WERI-Rb-1 (cell line): ENCODE measurements around the gene NFASC.

Experiments used
- DNase-seq: peaks from one replicate; pipeline ENCODE4 v3.0.0-alpha.2; 2020
- H3K27ac ChIP-seq: fragments of 250-450 bp; sonication (Bioruptor Pico); 2 replicates; pipeline ENCODE4 v1.5.1; 2020; ENCODE audit warnings: mild to moderate bottlenecking, moderate library complexity
- H3K27me3 ChIP-seq: fragments of 250-450 bp; sonication (Bioruptor Pico); 2 replicates; pipeline ENCODE4 v1.5.1; 2021; ENCODE audit warnings: mild to moderate bottlenecking, low read depth, moderate library complexity; ENCODE audit not compliant: insufficient read depth, severe bottlenecking
- H3K36me3 ChIP-seq: fragments of 250-450 bp; sonication (Bioruptor Pico); 2 replicates; pipeline ENCODE4 v1.5.1; 2020; ENCODE audit warnings: mild to moderate bottlenecking, moderate library complexity
- H3K4me3 ChIP-seq: 2 replicates; pipeline ENCODE4 v1.5.1; 2011; ENCODE audit warnings: low read depth, mild to moderate bottlenecking, control low read depth, low read length
- H3K9me3 ChIP-seq: fragments of 250-450 bp; sonication (Bioruptor Pico); 2 replicates; pipeline ENCODE4 v1.5.1; 2021; ENCODE audit warnings: mild to moderate bottlenecking, moderate library complexity; ENCODE audit not compliant: severe bottlenecking
- CTCF ChIP-seq: IDR thresholded peaks from 2 replicates; pipeline ENCODE4 v1.5.1; 2011; ENCODE audit warnings: low read depth, mild to moderate bottlenecking, control low read depth, inconsistent platforms, low read length

The NFASC gene

GRCh38 chr1:205018381-205018780 is 147.7 kb downstream of the NFASC start:
- DNase-seq = peak; percentile 92
- H3K27me3 ChIP-seq = no peaks in the 10 kb centered on the region
- peak overlapping the region; percentile 57 for H3K27ac ChIP-seq
- no peaks in the 10 kb centered on the region for H3K9me3 ChIP-seq
- H3K36me3 ChIP-seq = no peaks in the 10 kb centered on the region
- H3K4me3 ChIP-seq = no peak overlapping the region
- 0 out of 2 replicates have a peak, but pooled peaks have one; percentile 0 for TF ChIP-seq CTCF

- no peak for TF ChIP-seq CTCF
- Histone ChIP-seq H3K4me3 (no peak overlapping the region), H3K36me3 (no peaks in the 10 kb centered on the region), H3K27me3 (no peaks in the 10 kb centered on the region), H3K9me3 (no peaks in the 10 kb centered on the region), H3K27ac (no peak overlapping the region)
- DNase-seq = no peak
Observed at GRCh38 chr1:205020466-205020865, 149.8 kb downstream of the NFASC start.

GRCh38 chr1:205024679-205025078 is 154.0 kb downstream of the NFASC start:
- no peak for TF ChIP-seq CTCF

GRCh38 chr1:205025239-205025638 is 154.6 kb downstream of the NFASC start:
- no peaks in the 10 kb centered on the region for H3K27me3 ChIP-seq
- no peak overlapping the region for H3K4me3 ChIP-seq
- DNase-seq = no peak
- H3K27ac ChIP-seq = no peak overlapping the region
- no peaks in the 10 kb centered on the region for H3K36me3 ChIP-seq
- no peaks in the 10 kb centered on the region for H3K9me3 ChIP-seq
- TF ChIP-seq CTCF = no peak

More at GRCh38 chr1:205024679-205025078, 154.0 kb downstream of the NFASC start:
- DNase-seq = no peak
- Histone ChIP-seq H3K27me3 (no peaks in the 10 kb centered on the region), H3K4me3 (no peak overlapping the region), H3K9me3 (no peaks in the 10 kb centered on the region), H3K27ac (no peak overlapping the region), H3K36me3 (no peaks in the 10 kb centered on the region)

GRCh38 chr1:205026181-205026580 is 155.5 kb downstream of the NFASC start:
- Histone ChIP-seq H3K36me3 (no peaks in the 10 kb centered on the region), H3K27me3 (no peaks in the 10 kb centered on the region), H3K4me3 (no peak overlapping the region), H3K27ac (peak overlapping the region; percentile 43), H3K9me3 (no peaks in the 10 kb centered on the region)
- DNase-seq = peak; percentile 95
- no peak for TF ChIP-seq CTCF

- Histone ChIP-seq H3K4me3 (no peak overlapping the region), H3K36me3 (no peaks in the 10 kb centered on the region), H3K27ac (peak overlapping the region; percentile 8), H3K9me3 (no peaks in the 10 kb centered on the region), H3K27me3 (no peaks in the 10 kb centered on the region)
- no peak for DNase-seq
- TF ChIP-seq CTCF = no peak
Observed at GRCh38 chr1:205028390-205028789, 157.7 kb downstream of the NFASC start.
